Testis (tissue), 2 donors: ENCODE results near the gene CALML4.

Source experiments
- POLR2A ChIP-seq: fragments of 450-650 bp; IDR thresholded peaks from one replicate; pipeline ENCODE4 v1.6.1; 2017; ENCODE audit warnings: antibody characterized with exemption, mild to moderate bottlenecking, moderate library complexity
- TF ChIP-seq, protein P1 (sequence below), 3 experiments: fragments of 450-650 bp in 2 of 3; fragments of 200-600 bp in 1 of 3; sonication (generic) in 1 of 3; IDR thresholded peaks; one replicate each; pipeline ENCODE4 v1.5.1; 2016 to 2019; ENCODE audit warnings: antibody characterized with exemption in 3 of 3, mild to moderate bottlenecking in 2 of 3, moderate library complexity in 1 of 3

DNA sequence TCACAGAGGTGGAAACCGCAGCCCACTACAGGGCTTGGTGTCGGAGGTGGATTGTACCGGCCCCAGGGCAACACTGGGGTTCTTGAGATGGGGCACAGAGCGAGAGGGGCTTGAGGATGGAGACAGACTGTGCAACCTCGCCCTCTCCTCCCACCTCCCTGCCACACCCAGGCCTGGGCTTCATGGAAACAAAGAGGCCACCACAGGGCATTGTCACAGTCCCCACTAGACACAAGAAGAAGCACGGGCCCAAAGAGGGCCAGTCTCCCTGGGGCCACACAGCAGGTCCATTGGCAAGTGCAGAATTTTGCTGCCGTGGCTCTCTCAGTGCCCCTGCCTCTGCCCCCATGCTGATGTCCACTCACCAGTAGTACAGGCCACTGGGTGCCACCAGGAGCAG is 4.1 kb upstream of the CALML4 start:
- TF ChIP-seq POLR2A: no peak
- TF ChIP-seq, protein P1, sequence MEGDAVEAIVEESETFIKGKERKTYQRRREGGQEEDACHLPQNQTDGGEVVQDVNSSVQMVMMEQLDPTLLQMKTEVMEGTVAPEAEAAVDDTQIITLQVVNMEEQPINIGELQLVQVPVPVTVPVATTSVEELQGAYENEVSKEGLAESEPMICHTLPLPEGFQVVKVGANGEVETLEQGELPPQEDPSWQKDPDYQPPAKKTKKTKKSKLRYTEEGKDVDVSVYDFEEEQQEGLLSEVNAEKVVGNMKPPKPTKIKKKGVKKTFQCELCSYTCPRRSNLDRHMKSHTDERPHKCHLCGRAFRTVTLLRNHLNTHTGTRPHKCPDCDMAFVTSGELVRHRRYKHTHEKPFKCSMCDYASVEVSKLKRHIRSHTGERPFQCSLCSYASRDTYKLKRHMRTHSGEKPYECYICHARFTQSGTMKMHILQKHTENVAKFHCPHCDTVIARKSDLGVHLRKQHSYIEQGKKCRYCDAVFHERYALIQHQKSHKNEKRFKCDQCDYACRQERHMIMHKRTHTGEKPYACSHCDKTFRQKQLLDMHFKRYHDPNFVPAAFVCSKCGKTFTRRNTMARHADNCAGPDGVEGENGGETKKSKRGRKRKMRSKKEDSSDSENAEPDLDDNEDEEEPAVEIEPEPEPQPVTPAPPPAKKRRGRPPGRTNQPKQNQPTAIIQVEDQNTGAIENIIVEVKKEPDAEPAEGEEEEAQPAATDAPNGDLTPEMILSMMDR (IDR thresholded peaks at IDR 0.05): no peak
